K562 (cell line): Measurements from ENCODE around the gene CDCP1. TPM values are rescaled to one million over a fixed set of nuclear protein-coding genes. Genes with fewer than 3 reads are reported as not detected.
A peak's percentile ranks its signal among the peaks of the same experiment; 100 is the strongest.

Source experiments
- GATAD2A ChIP-seq: fragments of 450-650 bp; IDR thresholded peaks from 2 replicates; pipeline ENCODE4 v1.6.1; 2017
- HMG20A ChIP-seq: fragments of 450-650 bp; formaldehyde crosslinking; conservative IDR thresholded peaks from 2 replicates; pipeline ENCODE4 v1.4.0; 2020; ENCODE audit warnings: mild to moderate bottlenecking, mixed read lengths
- NFXL1 ChIP-seq: fragments of 450-650 bp; formaldehyde crosslinking; IDR thresholded peaks from 2 replicates; pipeline ENCODE4 v1.4.0; 2021; ENCODE audit warnings: mild to moderate bottlenecking
- PPARD ChIP-seq: fragments of 250-450 bp; sonication (Bioruptor Pico); IDR thresholded peaks from 2 replicates; pipeline ENCODE4 v1.8.0; 2022; ENCODE audit warnings: inconsistent platforms, mild to moderate bottlenecking, moderate library complexity
- SETDB1 ChIP-seq: IDR thresholded peaks from one replicate; pipeline ENCODE4 v1.6.1; 2012; ENCODE audit warnings: low read length, control low read depth, inconsistent platforms
- TOE1 ChIP-seq, 2 experiments: fragments of 450-650 bp in 1 of 2; sonication (generic) in 1 of 2; formaldehyde crosslinking in 1 of 2; IDR thresholded peaks; 2 replicates each; pipeline versions ENCODE4 v1.7.1 to v1.8.0; 2016 to 2022; ENCODE audit warnings: borderline replicate concordance in 2 of 2, mild to moderate bottlenecking in 2 of 2, antibody characterized with exemption in 1 of 2, inconsistent platforms in 1 of 2, low read depth in 1 of 2, missing genetic modification reagents in 1 of 2, moderate library complexity in 1 of 2
- ZKSCAN8 ChIP-seq: fragments of 200-800 bp; sonication (Bioruptor generic); IDR thresholded peaks from 2 replicates; pipeline ENCODE4 v1.6.1; 2016; ENCODE audit warnings: missing genetic modification characterization, missing compliant biosample characterization
- ZNF253 ChIP-seq: fragments of 250-450 bp; sonication (Bioruptor Pico); conservative IDR thresholded peaks from 2 replicates; pipeline ENCODE4 v1.6.1; 2021; ENCODE audit warnings: mild to moderate bottlenecking
- ZNF436 ChIP-seq: fragments of 250-450, 450-650 bp; sonication (Bioruptor Pico); formaldehyde crosslinking; IDR thresholded peaks from 2 replicates; pipeline ENCODE4 v1.7.0; 2020; ENCODE audit warnings: mild to moderate bottlenecking
- ZNF717 ChIP-seq: fragments of 250-450 bp; sonication (Bioruptor Pico); IDR thresholded peaks from 2 replicates; pipeline ENCODE4 v1.5.0; 2021
- ZNF764 ChIP-seq: fragments of 250-450 bp; sonication (Bioruptor Pico); IDR thresholded peaks from 2 replicates; pipeline ENCODE4 v1.4.0; 2020; ENCODE audit warnings: low read depth, mild to moderate bottlenecking, moderate library complexity
- polyA plus RNA-seq, 8 experiments: library from polyadenylated mRNA; depleted of rRNA in 4 of 8; stranded (reverse) in 5 of 8; unstranded in 3 of 8; fragments of >200 nt; fragmentation: Nextera tagmentation in 2 of 8; fragmentation: Illumina TruSeq in 1 of 8; extraction: Ambion mirVana in 2 of 8; extraction: Trizol in 1 of 8; gene quantifications; 2 replicates each; pipeline versions ENCODE4 v1.2.1 to v1.2.3, GENCODE V29; 2011 to 2014; ENCODE audit warnings: inconsistent platforms in 1 of 8, missing spikeins in 1 of 8
- total RNA-seq, 7 experiments: library from RNA; depleted of rRNA in 6 of 7; stranded (reverse); fragments of >200 nt in 6 of 7; fragmentation: Illumina TruSeq in 2 of 7; extraction: Trizol in 2 of 7; gene quantifications; 2 replicates each; pipeline versions ENCODE4 v1.2.1 to v1.2.3, GENCODE V29; 2011 to 2021; ENCODE audit warnings: low replicate concordance in 1 of 7
- TF ChIP-seq, protein P1 (sequence below), 3 experiments: IDR thresholded peaks in 2 of 3; conservative IDR thresholded peaks in 1 of 3; 2 replicates each; pipeline ENCODE4 v1.5.1; 2011 to 2012; ENCODE audit warnings: low read length in 3 of 3, mild to moderate bottlenecking in 3 of 3, control low read depth in 2 of 3, improper control_type of control experiment in 1 of 3, inconsistent platforms in 1 of 3, low read depth in 1 of 3, mixed read lengths in 1 of 3, moderate library complexity in 1 of 3; ENCODE audit not compliant: insufficient read depth in 2 of 3
- TF ChIP-seq, protein P2 (sequence below): IDR thresholded peaks from 2 replicates; pipeline ENCODE4 v1.6.1; 2014; ENCODE audit warnings: antibody characterized with exemption
- TF ChIP-seq, protein P3 (sequence below): sonication (generic); formaldehyde crosslinking; IDR thresholded peaks from 2 replicates; pipeline ENCODE4 v1.8.1; 2023; ENCODE audit warnings: mild to moderate bottlenecking, missing genetic modification reagents
- TF ChIP-seq, protein P4 (sequence below): fragments of 250-450 bp; sonication (Bioruptor Pico); IDR thresholded peaks from 2 replicates; pipeline ENCODE4 v1.4.0; 2020
- TF ChIP-seq, protein P5 (sequence below): fragments of 250-450 bp; sonication (Bioruptor Pico); IDR thresholded peaks from 2 replicates; pipeline ENCODE4 v1.8.0; 2022; ENCODE audit warnings: inconsistent platforms
- TF ChIP-seq, protein P6 (sequence below): fragments of 450-650 bp; formaldehyde crosslinking; IDR thresholded peaks from 2 replicates; pipeline ENCODE4 v1.4.0; 2022; ENCODE audit warnings: missing genetic modification characterization

Gene CDCP1
- total and polyA plus RNA-seq, 9 of the 15 experiments (the other 6 are each of a cell fraction or from before 2014, with no cell fraction given) = 3.9 to 16.4 (median 5.2) TPM

DNA sequence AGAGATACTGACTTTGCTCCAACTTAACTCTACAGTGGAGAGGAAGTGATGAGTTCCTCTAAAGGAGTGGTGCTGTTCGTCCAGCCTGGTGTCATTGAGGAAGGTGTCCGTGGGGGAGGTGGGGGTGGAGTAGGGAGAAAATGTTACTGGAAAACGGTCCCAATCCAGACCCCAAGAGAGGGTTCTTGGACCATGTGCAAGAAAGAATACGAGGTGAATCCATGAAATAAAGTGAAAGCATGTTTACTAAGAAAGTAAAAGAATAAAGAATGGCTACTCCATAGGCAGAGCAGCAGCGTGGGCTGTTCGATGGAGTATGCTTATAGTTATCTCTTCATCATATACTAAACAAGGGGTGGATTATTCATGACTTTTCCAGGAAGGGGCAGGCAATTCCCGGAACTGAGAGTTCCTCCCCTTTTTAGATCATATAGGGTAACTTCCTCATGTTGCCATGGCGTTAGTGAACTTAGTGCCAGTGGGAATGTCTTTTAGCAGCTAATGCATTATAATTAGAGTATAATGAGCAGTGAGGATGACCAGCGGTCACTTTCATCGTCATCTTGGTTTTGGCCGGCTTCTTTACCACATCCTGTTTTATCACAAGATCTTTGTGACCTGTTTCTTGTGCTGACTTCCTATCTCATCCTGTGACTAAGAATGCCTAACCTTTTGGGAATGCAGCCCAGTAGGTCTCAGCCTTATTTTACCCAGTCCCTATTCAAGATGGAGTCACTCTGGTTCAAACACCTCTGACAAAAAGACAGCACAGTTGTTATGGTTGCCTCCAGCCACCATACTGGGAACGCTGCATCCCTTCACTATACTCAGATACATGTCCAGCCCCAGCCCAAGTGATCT is 81.4 kb downstream of the CDCP1 start (continued):
- TF ChIP-seq, protein P1, sequence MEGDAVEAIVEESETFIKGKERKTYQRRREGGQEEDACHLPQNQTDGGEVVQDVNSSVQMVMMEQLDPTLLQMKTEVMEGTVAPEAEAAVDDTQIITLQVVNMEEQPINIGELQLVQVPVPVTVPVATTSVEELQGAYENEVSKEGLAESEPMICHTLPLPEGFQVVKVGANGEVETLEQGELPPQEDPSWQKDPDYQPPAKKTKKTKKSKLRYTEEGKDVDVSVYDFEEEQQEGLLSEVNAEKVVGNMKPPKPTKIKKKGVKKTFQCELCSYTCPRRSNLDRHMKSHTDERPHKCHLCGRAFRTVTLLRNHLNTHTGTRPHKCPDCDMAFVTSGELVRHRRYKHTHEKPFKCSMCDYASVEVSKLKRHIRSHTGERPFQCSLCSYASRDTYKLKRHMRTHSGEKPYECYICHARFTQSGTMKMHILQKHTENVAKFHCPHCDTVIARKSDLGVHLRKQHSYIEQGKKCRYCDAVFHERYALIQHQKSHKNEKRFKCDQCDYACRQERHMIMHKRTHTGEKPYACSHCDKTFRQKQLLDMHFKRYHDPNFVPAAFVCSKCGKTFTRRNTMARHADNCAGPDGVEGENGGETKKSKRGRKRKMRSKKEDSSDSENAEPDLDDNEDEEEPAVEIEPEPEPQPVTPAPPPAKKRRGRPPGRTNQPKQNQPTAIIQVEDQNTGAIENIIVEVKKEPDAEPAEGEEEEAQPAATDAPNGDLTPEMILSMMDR (IDR thresholded peaks at IDR 0.05 in 2 of 3, conservative IDR thresholded peaks at IDR 0.05 in 1 of 3; ENCODE audit: insufficient read depth in 2 of 3, low read depth in 1 of 3, low read length in 3 of 3) = no peak
- TF ChIP-seq ZNF253 (CRISPR knock-in tag) = peak; percentile 99
- TF ChIP-seq SETDB1 = no peak
- TF ChIP-seq ZNF717 = peak; percentile 99
- TF ChIP-seq, protein P2, sequence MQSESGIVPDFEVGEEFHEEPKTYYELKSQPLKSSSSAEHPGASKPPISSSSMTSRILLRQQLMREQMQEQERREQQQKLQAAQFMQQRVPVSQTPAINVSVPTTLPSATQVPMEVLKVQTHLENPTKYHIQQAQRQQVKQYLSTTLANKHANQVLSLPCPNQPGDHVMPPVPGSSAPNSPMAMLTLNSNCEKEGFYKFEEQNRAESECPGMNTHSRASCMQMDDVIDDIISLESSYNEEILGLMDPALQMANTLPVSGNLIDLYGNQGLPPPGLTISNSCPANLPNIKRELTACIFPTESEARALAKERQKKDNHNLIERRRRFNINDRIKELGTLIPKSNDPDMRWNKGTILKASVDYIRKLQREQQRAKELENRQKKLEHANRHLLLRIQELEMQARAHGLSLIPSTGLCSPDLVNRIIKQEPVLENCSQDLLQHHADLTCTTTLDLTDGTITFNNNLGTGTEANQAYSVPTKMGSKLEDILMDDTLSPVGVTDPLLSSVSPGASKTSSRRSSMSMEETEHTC = peak; percentile 52
- TF ChIP-seq, protein P3, sequence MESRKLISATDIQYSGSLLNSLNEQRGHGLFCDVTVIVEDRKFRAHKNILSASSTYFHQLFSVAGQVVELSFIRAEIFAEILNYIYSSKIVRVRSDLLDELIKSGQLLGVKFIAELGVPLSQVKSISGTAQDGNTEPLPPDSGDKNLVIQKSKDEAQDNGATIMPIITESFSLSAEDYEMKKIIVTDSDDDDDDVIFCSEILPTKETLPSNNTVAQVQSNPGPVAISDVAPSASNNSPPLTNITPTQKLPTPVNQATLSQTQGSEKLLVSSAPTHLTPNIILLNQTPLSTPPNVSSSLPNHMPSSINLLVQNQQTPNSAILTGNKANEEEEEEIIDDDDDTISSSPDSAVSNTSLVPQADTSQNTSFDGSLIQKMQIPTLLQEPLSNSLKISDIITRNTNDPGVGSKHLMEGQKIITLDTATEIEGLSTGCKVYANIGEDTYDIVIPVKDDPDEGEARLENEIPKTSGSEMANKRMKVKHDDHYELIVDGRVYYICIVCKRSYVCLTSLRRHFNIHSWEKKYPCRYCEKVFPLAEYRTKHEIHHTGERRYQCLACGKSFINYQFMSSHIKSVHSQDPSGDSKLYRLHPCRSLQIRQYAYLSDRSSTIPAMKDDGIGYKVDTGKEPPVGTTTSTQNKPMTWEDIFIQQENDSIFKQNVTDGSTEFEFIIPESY = peak; percentile 50; the same call in 1 of the 2 replicates
- TF ChIP-seq PPARD (CRISPR knock-in tag) = peak; percentile 100
- TF ChIP-seq TOE1 (IDR thresholded peaks at IDR 0.05; ENCODE audit: borderline replicate concordance) = peak; percentile 84; the same call in 1 of the 2 replicates
- no peak for TF ChIP-seq TOE1 (CRISPR knock-in tag; IDR thresholded peaks at IDR 0.05; ENCODE audit: borderline replicate concordance, low read depth)
- no peak for TF ChIP-seq GATAD2A
- TF ChIP-seq ZKSCAN8 (CRISPR knock-in tag) = peak; percentile 100
- peak; percentile 85 for TF ChIP-seq ZNF436 (CRISPR knock-in tag)
- TF ChIP-seq, protein P4, sequence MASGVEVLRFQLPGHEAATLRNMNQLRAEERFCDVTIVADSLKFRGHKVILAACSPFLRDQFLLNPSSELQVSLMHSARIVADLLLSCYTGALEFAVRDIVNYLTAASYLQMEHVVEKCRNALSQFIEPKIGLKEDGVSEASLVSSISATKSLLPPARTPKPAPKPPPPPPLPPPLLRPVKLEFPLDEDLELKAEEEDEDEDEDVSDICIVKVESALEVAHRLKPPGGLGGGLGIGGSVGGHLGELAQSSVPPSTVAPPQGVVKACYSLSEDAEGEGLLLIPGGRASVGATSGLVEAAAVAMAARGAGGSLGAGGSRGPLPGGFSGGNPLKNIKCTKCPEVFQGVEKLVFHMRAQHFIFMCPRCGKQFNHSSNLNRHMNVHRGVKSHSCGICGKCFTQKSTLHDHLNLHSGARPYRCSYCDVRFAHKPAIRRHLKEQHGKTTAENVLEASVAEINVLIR (CRISPR knock-in tag) = peak; percentile 100
- TF ChIP-seq, protein P5, sequence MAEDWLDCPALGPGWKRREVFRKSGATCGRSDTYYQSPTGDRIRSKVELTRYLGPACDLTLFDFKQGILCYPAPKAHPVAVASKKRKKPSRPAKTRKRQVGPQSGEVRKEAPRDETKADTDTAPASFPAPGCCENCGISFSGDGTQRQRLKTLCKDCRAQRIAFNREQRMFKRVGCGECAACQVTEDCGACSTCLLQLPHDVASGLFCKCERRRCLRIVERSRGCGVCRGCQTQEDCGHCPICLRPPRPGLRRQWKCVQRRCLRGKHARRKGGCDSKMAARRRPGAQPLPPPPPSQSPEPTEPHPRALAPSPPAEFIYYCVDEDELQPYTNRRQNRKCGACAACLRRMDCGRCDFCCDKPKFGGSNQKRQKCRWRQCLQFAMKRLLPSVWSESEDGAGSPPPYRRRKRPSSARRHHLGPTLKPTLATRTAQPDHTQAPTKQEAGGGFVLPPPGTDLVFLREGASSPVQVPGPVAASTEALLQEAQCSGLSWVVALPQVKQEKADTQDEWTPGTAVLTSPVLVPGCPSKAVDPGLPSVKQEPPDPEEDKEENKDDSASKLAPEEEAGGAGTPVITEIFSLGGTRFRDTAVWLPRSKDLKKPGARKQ (CRISPR knock-in tag) = peak; percentile 100
- TF ChIP-seq, protein P6, sequence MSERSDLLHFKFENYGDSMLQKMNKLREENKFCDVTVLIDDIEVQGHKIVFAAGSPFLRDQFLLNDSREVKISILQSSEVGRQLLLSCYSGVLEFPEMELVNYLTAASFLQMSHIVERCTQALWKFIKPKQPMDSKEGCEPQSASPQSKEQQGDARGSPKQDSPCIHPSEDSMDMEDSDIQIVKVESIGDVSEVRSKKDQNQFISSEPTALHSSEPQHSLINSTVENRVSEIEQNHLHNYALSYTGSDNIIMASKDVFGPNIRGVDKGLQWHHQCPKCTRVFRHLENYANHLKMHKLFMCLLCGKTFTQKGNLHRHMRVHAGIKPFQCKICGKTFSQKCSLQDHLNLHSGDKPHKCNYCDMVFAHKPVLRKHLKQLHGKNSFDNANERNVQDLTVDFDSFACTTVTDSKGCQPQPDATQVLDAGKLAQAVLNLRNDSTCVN (CRISPR knock-in tag) = peak; percentile 100
- peak; percentile 100 for TF ChIP-seq HMG20A (CRISPR knock-in tag)
- TF ChIP-seq NFXL1 (CRISPR knock-in tag) = peak; percentile 100
- TF ChIP-seq ZNF764 = peak; percentile 97
